Transverse colon (tissue), 4 donors: Measurements from ENCODE around the gene TMPRSS5. TPM values are rescaled to one million over a fixed set of nuclear protein-coding genes. Genes with fewer than 3 reads are reported as not detected.

ENCODE experiments used
- DNase-seq: peaks from one replicate; pipeline ENCODE4 v3.0.0-alpha.2; 2019
- H3K27ac ChIP-seq, 4 donors: fragments of 200-600 bp; sonication (generic); 2 replicates each; pipeline ENCODE4 v1.5.1; 2016 to 2018; ENCODE audit warnings: inconsistent platforms in 4 of 4
- H3K27me3 ChIP-seq: fragments of 200-600 bp; sonication (generic); 2 replicates; pipeline ENCODE4 v1.5.1; 2017; ENCODE audit warnings: inconsistent platforms
- H3K36me3 ChIP-seq, 4 donors: fragments of 200-600 bp; sonication (generic); 2 replicates each; pipeline ENCODE4 v1.5.1; 2017 to 2019; ENCODE audit warnings: inconsistent platforms in 4 of 4
- H3K4me1 ChIP-seq, 4 donors: fragments of 200-600 bp; sonication (generic); 2 replicates each; pipeline ENCODE4 v1.5.1; 2017 to 2020; ENCODE audit warnings: inconsistent platforms in 4 of 4
- H3K4me3 ChIP-seq, 4 donors: fragments of 200-600 bp; sonication (generic); 1 replicate in 1 of 4; 2 replicates in 3 of 4; pipeline versions ENCODE4 v1.5.1 to v1.6.1; 2017 to 2019; ENCODE audit warnings: inconsistent platforms in 4 of 4
- H3K9me3 ChIP-seq, 2 donors: fragments of 200-600 bp; sonication (generic); 2 replicates each; pipeline ENCODE4 v1.5.1; 2017 to 2019; ENCODE audit warnings: inconsistent platforms in 2 of 2
- CTCF ChIP-seq, 5 experiments: fragments of 200-600 bp in 3 of 5; fragments of 450-650 bp in 2 of 5; sonication (generic) in 3 of 5; IDR thresholded peaks; 1 replicate in 2 of 5; 2 replicates in 3 of 5; pipeline ENCODE4 v1.5.1; 2016 to 2017; ENCODE audit warnings: antibody characterized with exemption in 5 of 5, inconsistent platforms in 3 of 5, mild to moderate bottlenecking in 2 of 5, moderate library complexity in 1 of 5
- EP300 ChIP-seq: sonication (generic); formaldehyde crosslinking; IDR thresholded peaks from one replicate; pipeline ENCODE4 v1.6.1; 2017; ENCODE audit warnings: antibody characterized with exemption, low read depth
- POLR2A ChIP-seq: fragments of 450-650 bp; IDR thresholded peaks from one replicate; pipeline ENCODE4 v1.6.1; 2016; ENCODE audit warnings: antibody characterized with exemption, mild to moderate bottlenecking, moderate library complexity
- POLR2AphosphoS5 ChIP-seq, 3 donors: sonication (generic); formaldehyde crosslinking; IDR thresholded peaks; one replicate each; pipeline ENCODE4 v1.6.1; 2016; ENCODE audit warnings: antibody characterized with exemption in 3 of 3
- WGBS, 2 donors: methylation state at CpG; one replicate each; pipeline ENCODE4 v1.1.5; 2018; ENCODE audit warnings: low coverage in 1 of 2; 5-methylcytosine and 5-hydroxymethylcytosine counted together
- in situ Hi-C, 4 donors: fragments of 200-750 bp; cut with MboI; loops; one replicate each; pipeline versions ENCODE4 v1.15.0 to v1.15.1; 2017; ENCODE audit warnings: low sequenced_read_pairs in 3 of 4, low pct_ligation_motif_present in 1 of 4, low pct_unique_long_range_greater_than_20kb in 1 of 4
- intact Hi-C: fragments of 100-400 bp; cut with DNase I; formaldehyde crosslinking; loops from one replicate; pipeline ENCODE4 v1.15.1; 2023; ENCODE audit warnings: low total_unique reads
- total RNA-seq, 4 donors: library from RNA; depleted of rRNA; stranded (reverse); fragments of >200 nt; gene quantifications; one replicate each; pipeline ENCODE4 v1.1.0, GENCODE V29; 2016

TMPRSS5 gene
- total RNA-seq, 4 donors from 2014 or later, result 0.27 to 0.79 TPM; not detected in 2

GRCh38 chr11:113664069-113664980, 41.8 kb downstream of the TMPRSS5 start:
- whole genome bisulfite sequencing, 2 donors, result 14 to 28% methylated on average over 5 to 11 of the region's 11 CpGs
- DNase-seq, result no peak

GRCh38 chr11:113663567-113663966, 42.5 kb downstream of the TMPRSS5 start:
- in situ Hi-C loops, result no loop called here
- TF ChIP-seq EP300, result no peak
- no peak for TF ChIP-seq CTCF (IDR thresholded peaks at IDR 0.05)
- no peak overlapping the region for H3K27ac ChIP-seq

More at GRCh38 chr11:113664069-113664980, 41.8 kb downstream of the TMPRSS5 start:
- Histone ChIP-seq H3K4me1 (peaks cover 0 to 7% (median 3%) of the 10 kb centered on the region in 4 donors), H3K4me3 (no peak overlapping the region), H3K9me3 (peaks cover 8 to 13% of the 10 kb centered on the region in 2 donors), H3K36me3 (no peaks in the 10 kb centered on the region), H3K27ac (peak overlapping the region in 1 of 4 donors; percentile 35), H3K27me3 (no peaks in the 10 kb centered on the region)
- TF ChIP-seq POLR2AphosphoS5 (IDR thresholded peaks at IDR 0.05) (no peak), CTCF (IDR thresholded peaks at IDR 0.05) (no peak), EP300 (no peak), POLR2A (no peak)
- intact Hi-C loops, result no loop called here
- in situ Hi-C loops, result no loop called here

GRCh38 chr11:113655771-113656170, 50.3 kb downstream of the TMPRSS5 start:
- H3K27ac ChIP-seq, result no peak overlapping the region
- WGBS, 2 donors, result 90 to 93% methylated on average over 5 of the region's 5 CpGs
- DNase-seq, result no peak
- no peaks in the 10 kb centered on the region for H3K36me3 ChIP-seq
- intact Hi-C loops, result no loop called here
- in situ Hi-C loops, result no loop called here
- no peaks in the 10 kb centered on the region for H3K9me3 ChIP-seq
- H3K27me3 ChIP-seq, result no peaks in the 10 kb centered on the region
- no peak overlapping the region for H3K4me3 ChIP-seq
- no peaks in the 10 kb centered on the region for H3K4me1 ChIP-seq
- TF ChIP-seq POLR2A (no peak), CTCF (IDR thresholded peaks at IDR 0.05) (no peak), POLR2AphosphoS5 (IDR thresholded peaks at IDR 0.05) (no peak), EP300 (no peak)

More at GRCh38 chr11:113663567-113663966, 42.5 kb downstream of the TMPRSS5 start:
- H3K36me3 ChIP-seq, result no peaks in the 10 kb centered on the region
- H3K27me3 ChIP-seq, result no peaks in the 10 kb centered on the region
- peaks cover 8 to 13% of the 10 kb centered on the region in 2 donors for H3K9me3 ChIP-seq
- WGBS, 2 donors, result 79 to 82% methylated on average over 2 of the region's 2 CpGs
- intact Hi-C loops, result no loop called here
- DNase-seq, result no peak
- H3K4me3 ChIP-seq, result no peak overlapping the region
- peaks cover 0 to 7% (median 3%) of the 10 kb centered on the region in 4 donors for H3K4me1 ChIP-seq

GRCh38 chr11:113651023-113651422, 55.1 kb downstream of the TMPRSS5 start:
- DNase-seq, result no peak
- H3K27me3 ChIP-seq, result no peaks in the 10 kb centered on the region
- no peaks in the 10 kb centered on the region for H3K9me3 ChIP-seq
- 80 to 93% methylated on average over 1 to 5 of the region's 5 CpGs for WGBS, 2 donors
- no peak for TF ChIP-seq EP300
- no peak for TF ChIP-seq CTCF (IDR thresholded peaks at IDR 0.05)
- no peak for TF ChIP-seq POLR2A
- TF ChIP-seq POLR2AphosphoS5 (IDR thresholded peaks at IDR 0.05), result no peak
- in situ Hi-C loops, result no loop called here
- no peak overlapping the region for H3K4me3 ChIP-seq
- no peaks in the 10 kb centered on the region for H3K4me1 ChIP-seq
- intact Hi-C loops, result no loop called here
- no peaks in the 10 kb centered on the region for H3K36me3 ChIP-seq
- H3K27ac ChIP-seq, result no peak overlapping the region
